B cell (primary cell): Measurements from ENCODE around the gene AGBL3.

ENCODE experiments used
- CTCF ChIP-seq: fragments of 200-600 bp; IDR thresholded peaks from one replicate; pipeline ENCODE4 v1.8.0; 2022; ENCODE audit warnings: antibody characterized with exemption, mild to moderate bottlenecking
- EZH2 ChIP-seq: IDR thresholded peaks from 2 replicates; pipeline ENCODE4 v1.6.1; 2012; ENCODE audit warnings: borderline replicate concordance, low read depth, mild to moderate bottlenecking, moderate library complexity, low read length; ENCODE audit not compliant: insufficient read depth, poor library complexity, severe bottlenecking

GRCh38 chr7:134962270-134962780, 24.0 kb upstream of the AGBL3 start:
- no peak for TF ChIP-seq CTCF
- no peak for TF ChIP-seq EZH2
